Hematopoietic multipotent progenitor cell treated with erythropoietin and hydrocortisone succinate and interleukin-3 and kit ligand, for 8 days (in vitro differentiated cells): ENCODE data around the gene RGS7BP.
"Not testable (repeated sequence)": the region's sequence is repeated elsewhere in the genome, so short reads cannot be mapped to it uniquely, and the experiment has no call there.

Experiments used
- DNase-seq: peaks from one replicate; pipeline ENCODE4 v3.0.0-alpha.2; 2015

RGS7BP gene

DNA sequence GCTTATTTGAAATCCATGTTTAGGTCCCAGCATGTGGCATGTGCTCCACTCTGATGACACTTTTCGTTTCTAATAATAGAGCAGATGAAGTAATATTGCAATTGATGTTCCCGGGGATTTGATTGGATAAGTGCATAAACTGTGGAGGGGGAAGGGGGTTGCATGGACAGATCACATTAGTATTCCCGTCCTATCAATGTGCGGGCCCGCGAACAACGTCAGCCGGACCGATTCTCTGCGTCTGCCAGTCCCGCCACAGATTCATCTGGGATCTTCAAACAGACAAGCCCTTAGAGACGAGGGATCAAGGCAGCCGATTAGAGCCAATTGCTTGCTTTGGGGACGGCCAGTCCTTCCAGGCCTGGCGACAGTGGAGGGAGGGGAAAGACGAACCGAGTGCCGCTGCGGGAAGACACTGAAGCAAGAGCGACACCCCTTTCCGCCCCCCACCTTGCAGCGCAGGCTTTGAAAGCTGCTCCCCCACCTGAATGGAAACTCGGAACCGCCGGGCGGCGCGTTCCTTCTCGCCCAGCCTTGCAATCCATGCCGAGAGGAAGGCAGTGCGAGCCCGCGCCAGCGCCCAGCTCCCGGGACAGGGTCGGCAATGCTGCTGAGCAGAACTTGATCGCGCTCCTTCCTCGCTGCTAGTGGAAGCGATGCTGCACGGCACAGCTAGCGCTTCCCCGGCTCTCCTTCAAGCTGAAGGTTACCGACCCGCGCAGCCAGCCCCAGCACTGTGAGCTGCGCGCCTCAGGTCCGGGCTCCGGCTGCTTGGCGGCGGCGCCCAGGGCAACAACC is at the start of gene RGS7BP:
RGS7BP (plus strand) TSS at position 247 of the 798 bp plus-strand sequence. CDS start 610 bp downstream, outside the sequence.
- no peak for DNase-seq

DNA sequence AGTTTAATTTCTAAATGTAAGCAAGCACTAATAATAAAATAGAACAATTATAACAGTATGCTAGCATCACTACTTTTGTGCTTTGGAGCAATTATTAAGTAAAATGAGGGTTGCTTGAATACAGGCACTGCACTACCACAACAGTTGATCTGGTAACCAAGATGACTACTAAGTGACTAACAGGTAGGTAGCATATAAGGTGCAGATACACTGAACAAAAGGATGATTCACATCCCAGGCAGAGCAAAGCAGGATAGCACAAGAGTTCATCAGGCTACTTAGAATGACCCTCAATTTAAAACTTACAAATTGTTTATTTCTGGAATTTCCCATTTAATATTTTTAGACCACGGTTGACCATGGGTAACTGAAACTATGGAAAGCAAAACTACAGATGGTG is 48.0 kb upstream of the RGS7BP start:
- no peak for DNase-seq

DNA sequence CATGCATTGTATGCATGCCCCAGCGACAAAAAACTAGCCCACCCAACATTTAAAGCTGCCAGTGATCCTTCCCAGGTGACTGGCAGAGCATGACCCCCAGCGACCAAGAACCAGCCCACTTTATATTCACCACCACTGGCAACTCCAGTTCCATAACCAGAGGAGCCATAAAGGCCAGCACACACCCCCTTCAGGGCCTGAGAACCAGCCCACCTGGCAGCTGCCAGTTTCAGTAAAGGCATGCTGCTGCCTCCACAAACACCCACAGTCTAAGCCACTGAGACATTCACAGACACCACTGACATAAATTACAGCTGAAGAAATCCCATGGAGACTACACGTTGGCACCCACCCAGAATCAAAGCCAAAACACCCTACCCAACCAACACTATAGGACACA is 46.9 kb upstream of the RGS7BP start:
- DNase-seq, result no peak

DNA sequence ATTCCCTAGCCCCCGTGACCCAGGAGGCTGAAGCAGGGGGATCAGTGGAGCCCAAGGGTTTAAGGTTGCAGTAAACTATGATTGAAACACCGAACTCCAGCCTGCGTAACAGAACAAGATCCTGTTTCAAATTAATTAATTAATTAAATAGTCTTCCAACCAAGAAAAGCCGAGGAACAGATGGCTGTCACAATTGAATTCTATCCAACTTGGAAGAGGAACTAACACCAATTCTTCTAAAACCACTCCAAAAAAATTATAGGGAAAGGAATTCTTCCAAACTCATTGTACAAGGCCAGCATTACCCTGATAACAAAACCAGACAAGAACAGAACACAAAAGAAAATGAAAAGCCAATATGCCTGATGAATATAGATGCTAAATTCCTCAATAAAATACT is 43.4 kb upstream of the RGS7BP start:
- DNase-seq, result no peak

DNA sequence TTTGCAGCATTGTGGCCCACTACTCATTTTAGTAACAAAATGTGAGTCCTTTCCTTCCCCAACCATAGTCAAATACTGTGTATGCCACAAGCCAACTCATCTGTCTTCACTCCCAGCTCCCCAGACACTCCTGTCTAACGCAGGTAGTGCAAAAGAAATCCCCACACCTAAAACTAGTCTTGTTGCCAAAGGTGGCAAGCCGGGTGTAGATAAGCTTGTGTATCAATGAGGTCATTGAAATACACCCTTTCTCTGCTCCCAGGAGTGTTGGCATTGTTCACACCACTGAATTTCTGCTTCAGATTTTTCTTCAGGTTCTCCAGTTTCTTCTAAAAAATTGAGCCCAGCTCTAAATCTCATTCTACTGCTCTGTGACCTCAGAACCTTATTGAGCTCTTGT is 19.7 kb upstream of the RGS7BP start:
- no peak for DNase-seq

DNA sequence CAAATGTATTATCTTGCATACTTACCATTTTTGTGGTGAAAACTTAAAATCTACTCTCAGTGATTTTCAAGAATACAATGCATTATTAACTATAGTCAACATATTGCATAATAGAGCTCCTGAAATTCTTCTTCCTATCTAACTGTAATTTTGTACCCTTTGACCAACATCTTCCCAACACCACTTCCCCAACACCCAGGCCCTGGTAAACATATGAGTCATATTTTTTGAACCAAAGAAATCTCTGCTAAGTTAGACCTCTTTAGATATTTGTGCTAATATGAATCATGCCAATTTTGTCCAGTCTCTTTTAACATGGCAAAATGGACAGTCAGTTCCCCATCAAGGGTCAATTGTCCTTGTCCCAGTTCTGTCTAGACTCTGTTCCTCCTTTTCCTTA is 18.5 kb upstream of the RGS7BP start:
- DNase-seq, result no peak

DNA sequence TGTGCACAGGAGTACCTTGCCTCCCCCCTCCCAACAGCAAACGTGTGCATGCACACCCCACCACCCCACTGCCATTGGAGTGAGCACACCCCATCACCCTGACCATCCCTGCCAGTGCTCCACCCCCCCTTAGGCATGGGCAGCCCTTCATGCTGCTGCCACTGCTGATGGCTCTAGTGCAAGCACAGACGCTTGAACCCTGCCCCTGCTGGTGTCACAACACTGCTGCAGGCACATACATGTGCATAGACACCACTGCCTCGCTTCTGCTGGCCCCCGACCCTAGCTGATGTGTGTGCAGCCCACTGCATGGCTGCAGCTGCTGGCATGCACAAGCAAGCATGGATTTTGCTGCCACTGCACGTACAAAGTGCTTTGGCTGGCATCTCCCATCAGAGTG is 16.0 kb upstream of the RGS7BP start:
- DNase-seq, result no peak

DNA sequence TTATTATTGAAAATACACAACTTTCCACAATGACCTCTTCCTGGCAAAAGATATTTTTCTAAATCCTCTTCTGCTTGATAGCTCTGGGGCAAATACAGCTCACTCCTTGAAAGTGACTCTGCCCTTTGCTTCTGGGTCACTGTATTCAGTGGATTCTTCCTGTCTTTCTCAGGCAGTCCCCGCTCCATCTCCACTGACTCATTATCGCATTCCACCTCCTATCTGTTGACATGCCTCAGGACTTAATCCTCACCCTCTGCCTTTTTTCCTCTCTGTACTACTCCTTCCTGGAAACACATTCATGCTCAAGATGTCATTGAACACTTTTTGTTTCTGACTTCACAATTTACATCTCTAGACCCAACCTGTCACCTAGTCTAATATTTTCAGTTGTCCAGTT is 8.4 kb upstream of the RGS7BP start:
- DNase-seq, result no peak

DNA sequence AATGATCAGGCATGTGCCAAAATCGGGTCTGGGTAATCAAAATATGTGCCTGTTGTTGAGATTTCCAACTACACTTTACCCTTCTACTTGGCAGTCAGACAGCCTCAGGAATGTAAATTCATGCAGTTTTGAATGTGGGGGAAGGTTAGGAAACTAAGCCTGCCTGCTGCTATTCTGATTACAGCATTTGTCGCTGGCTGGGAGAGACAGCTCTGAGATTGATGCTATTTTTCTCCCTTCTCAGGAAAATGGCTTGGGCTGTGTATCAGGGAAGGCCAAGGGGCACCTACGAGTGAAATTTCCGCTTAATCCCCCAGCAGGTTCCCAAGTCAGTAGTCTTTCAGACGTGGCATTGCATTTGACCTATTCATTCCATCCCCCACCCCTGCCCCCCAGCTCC is 3.6 kb upstream of the RGS7BP start:
- no peak for DNase-seq

DNA sequence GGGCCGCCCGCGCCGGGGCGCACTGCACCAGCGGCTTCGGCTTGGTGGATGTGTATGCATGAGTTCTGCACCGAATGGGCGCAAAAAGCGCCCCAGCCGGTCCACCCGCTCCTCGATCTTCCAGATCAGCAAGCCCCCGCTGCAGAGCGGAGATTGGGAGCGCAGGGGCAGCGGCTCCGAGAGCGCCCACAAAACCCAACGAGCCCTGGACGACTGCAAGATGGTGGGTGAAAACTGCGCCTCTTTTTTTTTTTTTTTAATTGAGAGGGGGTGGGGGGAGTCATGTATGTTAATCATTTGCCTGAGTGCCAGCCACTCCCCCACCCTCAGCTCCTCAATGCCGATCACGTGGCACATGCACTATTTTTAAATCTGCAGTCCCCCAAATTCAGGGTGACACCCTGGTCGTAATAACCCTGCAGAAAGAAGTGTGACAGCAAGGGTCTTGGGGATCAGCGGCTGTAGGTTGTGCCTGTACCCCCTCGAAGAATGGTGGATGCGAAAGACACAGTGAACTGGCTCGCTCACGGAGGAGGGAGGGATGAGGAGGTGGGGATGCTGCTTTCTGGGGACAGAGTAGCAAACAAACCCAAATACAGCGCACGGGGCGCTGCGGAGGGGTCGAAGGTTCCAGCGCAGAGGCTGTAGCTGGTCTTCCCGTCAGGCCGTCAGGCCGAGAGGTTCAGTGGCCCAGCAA is 900 bp downstream of the RGS7BP start:
- no peak for DNase-seq

DNA sequence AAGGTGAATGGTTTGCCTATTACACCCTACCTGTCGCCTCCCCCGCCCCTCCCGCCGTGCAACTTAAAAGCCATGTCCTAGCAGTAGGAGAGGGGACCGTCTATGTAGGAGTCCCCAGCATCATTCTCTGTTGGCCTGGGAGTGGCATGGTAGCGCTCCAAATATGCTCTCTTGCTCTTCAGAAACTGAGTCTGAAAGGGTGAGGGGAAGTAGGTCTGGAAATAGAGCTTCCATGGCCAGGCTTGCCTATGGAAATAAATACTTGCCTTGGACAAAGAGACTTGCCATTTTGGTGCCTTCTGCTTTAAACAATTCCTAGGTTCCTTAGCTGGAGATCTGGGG is 1.4 kb downstream of the RGS7BP start:
- no peak for DNase-seq

DNA sequence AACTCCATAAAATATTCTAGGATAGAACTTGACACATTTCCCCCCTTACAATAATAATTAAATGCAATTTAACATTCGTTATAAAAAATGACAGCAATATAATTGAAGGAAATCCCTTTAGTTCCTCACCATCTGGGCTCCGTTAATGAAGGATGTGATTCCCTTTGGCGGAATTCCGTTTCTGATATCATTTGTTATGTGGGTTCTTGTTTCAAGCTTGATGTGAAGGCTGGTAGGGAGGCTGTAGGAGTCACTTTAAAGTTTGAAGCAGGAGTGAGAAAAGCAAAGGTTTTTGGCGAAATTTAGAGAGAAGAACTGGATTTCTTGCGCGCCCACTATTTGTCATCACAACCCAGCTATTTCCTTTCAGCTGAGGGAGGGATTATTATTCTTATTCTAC is 4.0 kb downstream of the RGS7BP start:
- no peak for DNase-seq

DNA sequence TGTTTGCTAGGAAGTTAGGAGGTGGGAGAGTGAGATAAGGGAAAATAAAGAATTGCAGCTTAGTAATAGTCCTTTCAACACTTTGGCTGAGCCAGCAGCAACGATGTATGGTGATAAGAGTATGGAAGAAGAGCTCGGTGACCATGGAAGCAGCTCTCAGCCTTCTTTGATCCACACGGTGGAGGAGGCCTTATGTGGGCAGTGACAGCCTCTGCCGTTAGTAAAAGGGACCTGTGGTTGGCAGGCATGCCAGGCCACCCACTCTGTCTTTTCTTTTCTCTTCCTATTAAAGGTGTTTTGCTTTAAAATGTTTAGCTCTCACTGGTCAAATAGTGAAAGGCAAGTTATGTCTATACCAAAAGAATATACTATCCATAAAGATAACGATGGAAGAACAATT is 7.7 kb downstream of the RGS7BP start:
- no peak for DNase-seq

DNA sequence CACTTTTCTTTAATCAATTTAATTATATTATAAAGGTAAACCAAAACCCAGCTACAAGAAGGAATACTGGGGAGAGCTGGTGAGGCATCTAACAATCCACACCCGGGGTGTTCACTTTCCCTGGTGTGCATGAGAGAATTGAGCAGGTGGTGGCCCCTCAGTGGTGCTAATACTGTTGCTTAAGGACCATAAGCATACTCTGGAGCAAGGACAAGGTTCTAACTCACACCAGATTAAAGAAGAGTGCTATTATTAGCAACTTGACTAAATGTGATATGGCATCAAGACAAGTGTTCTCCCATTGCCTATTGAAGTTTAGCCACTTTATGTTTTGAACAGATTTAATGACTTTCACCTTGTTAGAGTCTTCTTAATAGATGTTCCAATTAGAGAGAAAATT is 8.8 kb downstream of the RGS7BP start:
- no peak for DNase-seq

DNA sequence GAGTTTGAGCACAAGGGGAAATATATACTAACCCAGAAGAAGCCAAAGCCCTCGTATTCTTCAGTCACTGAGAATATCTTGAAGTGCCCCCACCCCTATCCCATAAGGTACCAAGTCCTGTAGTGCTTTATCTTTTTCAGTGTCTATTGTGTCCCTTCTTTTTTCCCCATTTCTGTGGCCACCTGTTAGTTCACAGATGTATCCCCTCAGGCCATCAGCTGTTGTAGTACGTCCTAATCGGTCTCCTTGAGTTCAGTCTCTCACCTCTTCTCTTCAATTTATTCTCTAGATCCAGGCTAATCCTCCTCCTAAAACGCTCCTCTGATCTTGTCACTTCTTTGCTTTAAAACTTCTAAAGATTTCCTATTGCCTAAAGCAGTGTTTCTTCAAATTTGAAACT is 10.4 kb downstream of the RGS7BP start:
- DNase-seq, result no peak

DNA sequence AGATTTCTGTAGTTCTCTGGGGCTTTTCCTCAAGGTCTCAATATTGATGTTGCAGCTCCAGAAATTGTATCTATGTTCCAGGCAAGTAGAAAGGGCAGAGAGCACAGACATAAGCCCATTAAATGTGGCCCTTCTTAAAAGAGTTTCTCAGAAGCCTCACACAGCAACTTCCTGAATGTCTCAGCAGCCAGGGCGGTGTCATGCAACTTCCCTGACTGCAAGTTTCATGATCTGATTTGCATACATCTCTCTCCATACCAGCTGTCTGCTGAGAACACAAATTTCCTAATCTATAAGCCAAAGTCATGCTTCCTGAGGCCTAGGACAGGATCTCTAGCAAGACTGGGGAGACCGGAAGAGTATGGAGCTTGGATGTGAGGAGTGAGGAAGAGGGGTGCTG is 13.0 kb downstream of the RGS7BP start:
- no peak for DNase-seq

DNA sequence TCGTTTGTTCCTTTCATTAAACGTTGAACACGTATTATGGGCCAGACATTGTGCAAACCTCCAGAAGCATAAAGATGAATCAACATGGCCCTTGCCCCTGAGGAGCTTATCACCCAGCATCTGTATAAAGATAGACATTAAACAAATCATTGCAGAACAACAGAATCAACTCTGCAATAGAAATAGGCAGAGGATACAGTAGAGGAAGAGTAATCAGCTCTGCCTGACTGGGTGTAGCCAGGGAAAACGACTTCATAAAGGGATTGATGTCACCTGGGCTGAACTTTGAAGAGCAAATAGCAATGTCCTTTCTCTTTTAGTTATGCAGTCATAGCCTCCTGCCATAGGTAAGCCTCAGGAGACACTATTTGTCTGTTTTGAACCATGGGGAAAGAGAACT is 13.4 kb downstream of the RGS7BP start:
- DNase-seq, result no peak

DNA sequence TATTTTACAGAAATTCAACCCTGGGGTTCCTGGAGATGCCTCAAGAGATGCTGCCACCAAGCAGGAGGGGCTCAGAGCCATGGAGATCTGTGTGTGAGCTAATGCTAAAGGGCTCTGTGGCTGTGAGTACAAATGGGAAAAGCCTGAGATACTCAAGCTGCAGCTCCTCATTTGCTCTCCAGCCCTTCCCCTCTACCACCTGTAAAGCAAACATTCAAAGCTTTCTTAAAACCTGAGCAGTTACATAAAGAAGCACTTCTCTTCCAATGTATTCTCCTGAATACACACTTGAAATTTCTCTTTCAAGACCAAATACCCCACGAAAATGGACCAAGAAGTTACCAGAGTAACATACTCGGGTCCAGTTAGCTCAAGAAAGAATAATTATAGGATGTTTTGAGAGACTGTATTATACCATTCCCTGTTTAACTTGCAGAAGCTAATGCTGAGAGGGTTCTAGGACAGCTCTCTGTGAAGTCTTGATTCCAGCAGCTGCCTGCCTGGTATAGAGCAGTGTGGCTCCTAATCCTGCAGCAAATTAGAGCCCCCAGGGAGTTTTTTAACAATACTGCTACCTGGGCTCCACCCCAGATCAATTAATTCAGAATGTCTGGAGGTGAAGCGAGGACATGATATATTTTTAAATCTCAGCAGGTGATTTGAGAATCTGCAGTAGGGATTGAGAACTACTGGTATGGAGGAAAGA is 21.1 kb downstream of the RGS7BP start:
- DNase-seq, result no peak

DNA sequence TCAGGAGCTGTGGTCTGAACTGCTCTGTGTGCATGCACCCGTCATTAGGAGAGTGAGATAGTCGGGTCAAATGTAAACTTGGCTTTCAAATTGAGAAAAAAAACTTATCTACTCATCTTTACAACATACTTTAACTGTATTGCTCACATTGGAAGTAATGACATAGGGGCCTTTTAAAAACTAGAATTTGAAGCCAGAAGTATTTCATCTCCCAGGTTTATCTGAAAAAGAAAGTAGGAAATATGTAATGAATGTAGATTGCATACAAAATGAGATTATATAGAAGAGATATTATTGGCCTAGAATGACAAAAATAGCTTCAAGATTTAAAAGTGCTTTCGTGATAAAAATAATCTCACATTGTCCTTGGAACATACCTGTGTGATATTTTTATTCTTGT is 24.3 kb downstream of the RGS7BP start:
- no peak for DNase-seq

DNA sequence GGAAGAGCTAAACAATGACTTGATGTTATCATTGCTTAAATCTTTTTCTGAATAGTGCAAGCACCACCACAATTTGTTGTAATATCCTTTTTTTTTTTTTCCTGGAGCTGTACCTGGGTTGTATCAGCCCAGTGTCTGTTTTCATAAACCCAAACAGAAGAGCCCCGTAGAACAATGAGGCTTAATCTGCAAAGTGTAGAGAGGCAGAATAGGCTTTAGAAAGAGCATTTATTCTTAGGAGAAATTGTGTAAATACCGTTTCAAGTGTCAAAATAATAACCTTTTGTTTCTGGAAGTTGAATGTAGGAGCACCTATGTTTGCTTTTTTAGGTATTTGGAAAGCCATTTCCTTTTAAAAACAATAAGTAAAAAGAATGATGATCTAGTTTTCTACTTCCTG is 26.4 kb downstream of the RGS7BP start:
- DNase-seq, result no peak

DNA sequence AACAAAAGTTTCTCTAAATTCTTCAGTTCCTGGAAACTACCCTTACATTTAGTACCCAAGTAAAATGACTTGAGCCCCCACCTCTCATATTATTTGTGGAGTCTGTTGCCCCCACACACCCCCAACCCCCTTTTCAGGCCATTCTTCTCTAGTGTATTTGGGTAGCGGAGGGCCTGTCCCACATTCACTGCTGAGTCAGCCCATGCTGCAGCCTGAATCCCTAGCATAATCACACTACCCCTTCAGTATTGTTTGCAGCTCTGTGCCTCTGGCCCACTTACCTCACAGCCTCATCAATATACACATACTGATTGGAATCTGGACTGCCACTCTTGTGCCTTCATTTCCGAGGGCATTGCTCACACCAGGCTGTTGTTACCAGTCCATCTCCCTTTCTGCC is 26.8 kb downstream of the RGS7BP start:
- no peak for DNase-seq

DNA sequence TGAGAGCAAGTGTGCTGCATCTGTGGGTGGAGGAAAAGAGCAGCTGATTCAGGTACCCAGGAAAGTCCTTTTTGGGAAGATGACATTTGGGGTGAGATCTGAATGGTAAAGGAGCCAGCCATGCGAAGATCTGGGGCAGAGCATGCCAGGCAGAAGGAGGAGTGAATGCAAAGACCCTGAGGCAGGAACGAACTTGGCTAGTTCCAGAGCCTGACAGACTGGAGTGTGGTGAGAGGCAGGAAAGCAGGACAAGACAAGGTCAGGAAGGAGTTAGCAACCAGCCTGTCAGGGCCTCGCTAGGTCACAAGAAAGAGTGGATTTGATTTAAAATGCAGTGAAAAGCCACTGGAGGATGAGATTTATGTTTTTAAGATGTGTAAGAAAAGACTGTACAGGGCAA is 28.2 kb downstream of the RGS7BP start:
- no peak for DNase-seq

DNA sequence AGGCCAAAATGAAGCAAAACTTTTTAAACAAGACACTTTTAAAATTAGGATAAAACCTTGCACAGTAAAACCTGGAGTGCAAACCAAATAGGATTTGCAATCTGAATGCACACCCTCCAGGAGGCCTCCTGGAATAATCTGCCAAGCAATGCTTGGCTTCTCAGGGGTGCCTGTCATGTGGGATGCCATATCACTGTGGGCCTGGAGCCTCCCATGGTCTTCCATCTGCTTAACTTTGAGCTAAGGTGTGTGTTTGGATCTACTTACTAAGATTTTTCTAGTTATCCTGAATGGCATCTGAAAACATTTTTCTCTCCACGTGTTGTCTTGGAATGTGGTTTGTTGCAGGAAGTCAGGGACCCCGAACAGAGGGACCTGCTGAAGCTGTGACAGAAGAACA is 52.1 kb downstream of the RGS7BP start:
- DNase-seq, result no peak

DNA sequence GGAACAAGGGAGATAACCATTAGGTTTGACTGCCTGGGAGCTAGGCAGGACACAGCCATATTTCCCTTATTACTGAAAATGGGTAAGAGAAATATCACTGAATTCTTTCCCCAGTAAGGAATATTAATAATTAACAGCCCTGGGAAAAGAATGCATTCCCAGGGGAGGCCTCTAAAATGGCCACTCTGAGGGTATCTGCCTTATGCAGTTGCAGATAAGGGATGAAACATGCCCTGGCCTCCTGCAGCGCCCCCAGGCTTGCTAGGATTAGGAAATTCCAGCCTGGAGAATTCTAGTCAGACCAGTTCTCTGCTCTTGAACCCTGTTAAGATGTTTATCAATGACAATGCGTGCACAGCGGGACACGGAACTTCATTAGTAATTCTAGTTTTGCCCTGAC is 52.8 kb downstream of the RGS7BP start:
- not testable (repeated sequence) for DNase-seq
